GM03348 (cell line): ENCODE data around the gene RBMY1E.
"Not testable (repeated sequence)": the region's sequence is repeated elsewhere in the genome, so short reads cannot be mapped to it uniquely, and the experiment has no call there.

Experiments used
- DNase-seq: peaks from one replicate; pipeline ENCODE4 v3.0.0; 2012; ENCODE audit warnings: low spot score

Gene RBMY1E

DNA sequence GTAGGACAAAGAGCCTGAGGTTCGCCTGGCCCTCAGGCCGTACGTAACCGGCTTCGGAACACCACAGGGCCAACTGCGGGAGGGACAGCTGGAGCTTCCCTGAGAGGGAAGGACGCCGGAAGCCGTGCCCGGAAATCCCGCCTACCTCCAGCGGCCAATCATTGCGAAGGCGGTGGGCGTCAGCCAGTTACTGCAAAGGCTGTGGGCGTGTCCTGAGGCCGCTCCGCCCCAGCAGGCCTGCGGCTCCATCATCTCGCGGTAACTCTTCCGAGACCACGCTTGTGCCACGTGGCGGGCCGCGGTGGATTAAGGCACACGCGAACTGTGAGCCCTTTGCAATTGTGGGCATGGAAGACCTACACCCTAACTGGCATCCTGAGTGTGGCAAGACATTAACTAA is at the start of gene RBMY1E:
Gene RBMY1E, minus strand, starts transcription at position 101 of the 400 bp plus-strand sequence. CDS start 1,978 bp downstream, outside the sequence.
- not testable (repeated sequence) for DNase-seq

DNA sequence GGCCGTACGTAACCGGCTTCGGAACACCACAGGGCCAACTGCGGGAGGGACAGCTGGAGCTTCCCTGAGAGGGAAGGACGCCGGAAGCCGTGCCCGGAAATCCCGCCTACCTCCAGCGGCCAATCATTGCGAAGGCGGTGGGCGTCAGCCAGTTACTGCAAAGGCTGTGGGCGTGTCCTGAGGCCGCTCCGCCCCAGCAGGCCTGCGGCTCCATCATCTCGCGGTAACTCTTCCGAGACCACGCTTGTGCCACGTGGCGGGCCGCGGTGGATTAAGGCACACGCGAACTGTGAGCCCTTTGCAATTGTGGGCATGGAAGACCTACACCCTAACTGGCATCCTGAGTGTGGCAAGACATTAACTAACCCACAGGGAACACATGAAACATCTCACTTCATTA is 23.4 kb downstream of the RBMY1E start, which contains the start of gene RBMY1D:
Gene RBMY1D, minus strand, starts transcription at position 101 of the 400 bp plus-strand sequence. CDS start 2,013 bp downstream, outside the sequence.
- not testable (repeated sequence) for DNase-seq

DNA sequence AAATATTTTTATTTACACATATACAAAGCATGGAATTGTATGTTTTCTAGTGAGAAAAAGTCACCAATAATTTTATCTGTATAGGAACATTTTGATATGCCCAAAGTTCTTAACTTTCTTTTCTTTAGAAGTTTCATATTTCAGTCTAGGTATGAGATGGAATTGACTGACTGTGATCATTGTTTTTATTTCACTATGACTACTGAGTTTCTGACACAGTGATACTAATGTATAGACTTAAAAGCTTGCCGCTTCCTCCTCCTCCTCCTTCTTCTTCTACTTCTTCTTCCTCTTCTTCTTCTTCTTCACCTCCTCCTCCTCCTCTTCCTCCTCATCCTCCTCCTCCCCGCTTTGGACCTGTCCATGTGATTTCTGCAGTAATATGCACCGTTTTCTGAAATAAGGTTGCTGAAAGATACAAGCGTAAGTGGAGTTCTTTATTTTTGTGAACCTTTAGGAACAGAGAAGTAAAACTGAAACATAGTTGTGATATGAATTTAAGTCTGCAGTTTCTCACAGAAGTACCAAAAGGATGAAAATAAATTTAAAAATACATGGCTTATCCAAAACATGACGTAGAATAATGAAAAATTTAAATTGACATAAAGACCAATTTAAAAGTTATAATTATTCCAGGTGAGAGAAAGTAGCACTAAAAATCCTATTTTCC is 48.3 kb downstream of the RBMY1E start:
- not testable (repeated sequence) for DNase-seq
